C4-2B (cell line): ENCODE measurements around the gene ADCY2.

Source experiments
- H3K27ac ChIP-seq: fragments of 450-650 bp; 2 replicates; pipeline ENCODE4 v1.5.1; 2017
- CTCF ChIP-seq: fragments of 450-650 bp; conservative IDR thresholded peaks from 2 replicates; pipeline ENCODE4 v1.5.1; 2017; ENCODE audit warnings: mild to moderate bottlenecking
- ZFX ChIP-seq: fragments of 450-650 bp; IDR thresholded peaks from 2 replicates; pipeline ENCODE4 v1.6.1; 2017

The ADCY2 gene

GRCh38 chr5:7851617-7852289 is 455.8 kb downstream of the ADCY2 start:
- H3K27ac ChIP-seq = peak overlapping the region; percentile 45

GRCh38 chr5:7852542-7852941 is 456.6 kb downstream of the ADCY2 start:
- H3K27ac ChIP-seq = peak overlapping the region; percentile 45
- no peak for TF ChIP-seq CTCF
- no peak for TF ChIP-seq ZFX

More at GRCh38 chr5:7851617-7852289, 455.8 kb downstream of the ADCY2 start:
- TF ChIP-seq ZFX (no peak), CTCF (no peak)

- TF ChIP-seq ZFX (no peak), CTCF (no peak)
- H3K27ac ChIP-seq = no peak overlapping the region
Measured at GRCh38 chr5:7852988-7853387, 457.1 kb downstream of the ADCY2 start.

GRCh38 chr5:7855611-7856010 is 459.7 kb downstream of the ADCY2 start:
- no peak for TF ChIP-seq ZFX
- TF ChIP-seq CTCF = no peak
- no peak overlapping the region for H3K27ac ChIP-seq

GRCh38 chr5:7856855-7857254 is 460.9 kb downstream of the ADCY2 start:
- H3K27ac ChIP-seq = no peak overlapping the region
- peak; percentile 82 for TF ChIP-seq CTCF
- no peak for TF ChIP-seq ZFX

GRCh38 chr5:7857361-7857760 is 461.4 kb downstream of the ADCY2 start:
- no peak for TF ChIP-seq ZFX
- no peak for TF ChIP-seq CTCF
- no peak overlapping the region for H3K27ac ChIP-seq

GRCh38 chr5:7857926-7858632 is 462.1 kb downstream of the ADCY2 start:
- no peak overlapping the region; the same call in 1 of the 2 replicates for H3K27ac ChIP-seq

More at GRCh38 chr5:7857926-7858632, 462.1 kb downstream of the ADCY2 start:
- TF ChIP-seq ZFX = no peak
- no peak for TF ChIP-seq CTCF
